GM19025 (cell line): Measurements from ENCODE around the gene POLR1H.

Experiments
- ATAC-seq: cut with Tn5 transposase; IDR thresholded peaks from one replicate; pipeline ENCODE4 v1.9.1; 2021; ENCODE audit warnings: mild to moderate bottlenecking, low read depth, moderate library complexity; ENCODE audit not compliant: unreplicated experiment

Gene POLR1H

GRCh38 chr6:30092852-30093543 is 31.9 kb downstream of the POLR1H start:
- no peak for ATAC-seq

- ATAC-seq = no peak
Measured at GRCh38 chr6:30093951-30094661, 33.0 kb downstream of the POLR1H start.

GRCh38 chr6:30096829-30097228 is 35.8 kb downstream of the POLR1H start:
- ATAC-seq = no peak

- ATAC-seq = no peak
Measured at GRCh38 chr6:30097902-30098768, 37.1 kb downstream of the POLR1H start.

- no peak for ATAC-seq
Measured at GRCh38 chr6:30100154-30100553, 39.1 kb downstream of the POLR1H start.

- no peak for ATAC-seq
Measured at GRCh38 chr6:30100585-30101443, 39.7 kb downstream of the POLR1H start.

- ATAC-seq = peak; percentile 77
Measured at GRCh38 chr6:30101444-30102413, 40.7 kb downstream of the POLR1H start.

- ATAC-seq = no peak
Measured at GRCh38 chr6:30102414-30102969, 41.4 kb downstream of the POLR1H start.

GRCh38 chr6:30102970-30103871 is 42.2 kb downstream of the POLR1H start:
- ATAC-seq = no peak

GRCh38 chr6:30103872-30104179 is 42.8 kb downstream of the POLR1H start:
- ATAC-seq = no peak

GRCh38 chr6:30104661-30105060 is 43.6 kb downstream of the POLR1H start:
- ATAC-seq = no peak

- ATAC-seq = no peak
Measured at GRCh38 chr6:30111266-30111856, 50.3 kb downstream of the POLR1H start.

GRCh38 chr6:30112402-30112994 is 51.4 kb downstream of the POLR1H start:
- ATAC-seq = no peak

- peak; percentile 88 for ATAC-seq
Measured at GRCh38 chr6:30113003-30113759, 52.1 kb downstream of the POLR1H start, which contains the start of gene TRIM31. Gene TRIM31, minus strand, starts transcription at chr6:30113090. Its CDS starts 285 bp downstream, at chr6:30112805.

GRCh38 chr6:30113841-30114240 is 52.8 kb downstream of the POLR1H start:
- no peak for ATAC-seq
